ENCODE data around the gene KIF15. TPM values are rescaled to one million over a fixed set of nuclear protein-coding genes. Genes with fewer than 3 reads are reported as not detected.

Gene KIF15
- 1 to 10 TPM in 3 of 9 donors, under 1 TPM in 5, not detected in 1; 0.16 to 3.0 (median 0.77) TPM for total RNA-seq
- polyA plus RNA-seq = under 1 TPM; 0.26 to 0.42 TPM
- long read RNA-seq, donor 1 = 0 reads
- long read RNA-seq, donor 2, partial matches to known transcripts = 0 of 2 reads
- long read RNA-seq, donor 2, other reads (novel, unspliced or antisense) = 2 of 2 reads
- long read RNA-seq, donor 3, partial matches to known transcripts = 0 of 1 reads
- long read RNA-seq, donor 3, other reads (novel, unspliced or antisense) = 1 of 1 reads

GRCh38 chr3:44761424-44762169, at the start of gene KIF15, which contains the start of gene KIAA1143:
Gene KIF15, plus strand, starts transcription at chr3:44761794. Its CDS starts 72 bp downstream, at chr3:44761866.
Gene KIAA1143, minus strand, starts transcription at chr3:44761619. Its CDS starts 17 bp downstream, at chr3:44761602.
- H3K36me3 ChIP-seq = peaks cover 0 to 25% (median 0%) of the 10 kb centered on the region in 9 donors
- peaks cover 0 to 19% (median 1%) of the 10 kb centered on the region in 12 donors for H3K9me3 ChIP-seq
- ATAC-seq = peak; percentile 99 to 100 (median 100)
- peak within 1 kb of the TSS in 11 of 12 donors; percentile 34 to 84 (median 72) for H3K27ac ChIP-seq
- peak within 1 kb of the TSS; percentile 63 to 94 (median 74) for H3K4me3 ChIP-seq
- intact Hi-C loops (cut with DNase I) = loop anchor here in 9 of 10 donors (1.0 to 10.0 kb wide), 7 partner anchors 31 to 103 kb away; partner anchors contain the start of genes TMEM42 (in 7 of the 9), ZNF502 (in 2 of the 9) and ZNF501 (in 1 of the 9)
- WGBS, 4 donors = 0 to 2% (median 1%) methylated on average over 38 to 64 of the region's 64 CpGs
- H3K27me3 ChIP-seq = no peaks in the 10 kb centered on the region
- TF ChIP-seq POLR2A (IDR thresholded peaks at IDR 0.05) (peak in 1 of 2 donors; percentile 53), CTCF (IDR thresholded peaks at IDR 0.05) (peak in 2 of 12 donors; percentile 17 to 22)
- peak; percentile 95 to 98 (median 96) for DNase-seq
- peaks cover 0 to 20% (median 13%) of the 10 kb centered on the region in 12 donors for H3K4me1 ChIP-seq

GRCh38 chr3:44712455-44713075, 49.0 kb upstream of the KIF15 start, which contains the start of gene ZNF502:
Gene ZNF502, plus strand, starts transcription at chr3:44712660. Its CDS starts 7,602 bp downstream, at chr3:44720262.
- peak within 1 kb of the TSS; percentile 58 to 100 (median 80) for H3K4me3 ChIP-seq
- 1 to 4% (median 2%) methylated on average over 32 to 36 of the region's 36 CpGs for WGBS, 4 donors
- H3K36me3 ChIP-seq = peaks cover 0 to 32% (median 0%) of the 10 kb centered on the region in 9 donors
- H3K27me3 ChIP-seq = peaks cover 0 to 10% (median 0%) of the 10 kb centered on the region in 9 donors
- intact Hi-C loops (cut with DNase I) = loop anchor here in 6 of 10 donors (1.0 to 10.0 kb wide), 9 partner anchors 16 to 378 kb away; partner anchors contain the start of genes ZNF501 (in 6 of the 6), KIAA1143 (in 2 of the 6), KIF15 (in 2 of the 6) and TCAIM (in 1 of the 6)
- ATAC-seq = peak; percentile 96 to 100 (median 100)
- H3K4me1 ChIP-seq = peaks cover 0 to 12% (median 3%) of the 10 kb centered on the region in 12 donors
- peak within 1 kb of the TSS in 11 of 12 donors; percentile 43 to 76 (median 72) for H3K27ac ChIP-seq
- DNase-seq = peak; percentile 88 to 91 (median 90)
- TF ChIP-seq CTCF (IDR thresholded peaks at IDR 0.05) (peak; percentile 6 to 62 (median 34)), POLR2A (IDR thresholded peaks at IDR 0.05) (no peak)
- peaks cover 0 to 56% (median 36%) of the 10 kb centered on the region in 12 donors for H3K9me3 ChIP-seq

GRCh38 chr3:44721231-44722102, 40.1 kb upstream of the KIF15 start:
- no peaks in the 10 kb centered on the region for H3K4me1 ChIP-seq
- H3K9me3 ChIP-seq = peaks cover 10 to 100% (median 97%) of the 10 kb centered on the region in 12 donors
- no peak overlapping the region for H3K27ac ChIP-seq
- DNase-seq = no peak
- no peak overlapping the region for H3K4me3 ChIP-seq
- TF ChIP-seq CTCF (IDR thresholded peaks at IDR 0.05) = no peak
- no peak for TF ChIP-seq POLR2A (IDR thresholded peaks at IDR 0.05)
- peaks cover 9 to 81% (median 24%) of the 10 kb centered on the region in 9 donors for H3K36me3 ChIP-seq
- ATAC-seq = no peak
- WGBS, 4 donors = 96 to 98% (median 98%) methylated on average over 10 of the region's 10 CpGs
- H3K27me3 ChIP-seq = no peaks in the 10 kb centered on the region
- intact Hi-C loops (cut with DNase I) = no loop called here

Data from heart left ventricle (tissue), 16 donors.